ENCODE results near the gene PCYOX1L. TPM values are rescaled to one million over a fixed set of nuclear protein-coding genes. Genes with fewer than 3 reads are reported as not detected.

PCYOX1L gene
- total RNA-seq, 4 donors from 2014 or later: 2.1 to 4.6 (median 3.1) TPM

DNA sequence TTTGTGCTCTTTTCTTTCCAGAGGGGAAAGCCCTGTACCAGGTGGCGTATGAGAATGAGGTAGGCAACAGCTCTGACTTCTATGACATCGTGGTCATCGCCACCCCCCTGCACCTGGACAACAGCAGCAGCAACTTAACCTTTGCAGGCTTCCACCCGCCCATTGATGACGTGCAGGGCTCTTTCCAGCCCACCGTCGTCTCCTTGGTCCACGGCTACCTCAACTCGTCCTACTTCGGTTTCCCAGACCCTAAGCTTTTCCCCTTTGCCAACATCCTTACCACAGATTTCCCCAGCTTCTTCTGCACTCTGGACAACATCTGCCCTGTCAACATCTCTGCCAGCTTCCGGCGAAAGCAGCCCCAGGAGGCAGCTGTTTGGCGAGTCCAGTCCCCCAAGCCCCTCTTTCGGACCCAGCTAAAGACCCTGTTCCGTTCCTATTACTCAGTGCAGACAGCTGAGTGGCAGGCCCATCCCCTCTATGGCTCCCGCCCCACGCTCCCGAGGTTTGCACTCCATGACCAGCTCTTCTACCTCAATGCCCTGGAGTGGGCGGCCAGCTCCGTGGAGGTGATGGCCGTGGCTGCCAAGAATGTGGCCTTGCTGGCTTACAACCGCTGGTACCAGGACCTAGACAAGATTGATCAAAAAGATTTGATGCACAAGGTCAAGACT is 10.3 kb downstream of the PCYOX1L start:
- WGBS, 2 donors: 90% methylated on average over 18 to 21 of the region's 22 CpGs
- Histone ChIP-seq H3K4me1 (peaks cover 6 to 40% (median 7%) of the 10 kb centered on the region in 3 donors), H3K4me3 (no peak overlapping the region), H3K27me3 (no peaks in the 10 kb centered on the region), H3K27ac (peak overlapping the region in 2 of 4 donors; percentile 26 to 41), H3K9me3 (no peaks in the 10 kb centered on the region), H3K36me3 (no peaks in the 10 kb centered on the region)
- no peak for DNase-seq
- TF ChIP-seq, protein P1, sequence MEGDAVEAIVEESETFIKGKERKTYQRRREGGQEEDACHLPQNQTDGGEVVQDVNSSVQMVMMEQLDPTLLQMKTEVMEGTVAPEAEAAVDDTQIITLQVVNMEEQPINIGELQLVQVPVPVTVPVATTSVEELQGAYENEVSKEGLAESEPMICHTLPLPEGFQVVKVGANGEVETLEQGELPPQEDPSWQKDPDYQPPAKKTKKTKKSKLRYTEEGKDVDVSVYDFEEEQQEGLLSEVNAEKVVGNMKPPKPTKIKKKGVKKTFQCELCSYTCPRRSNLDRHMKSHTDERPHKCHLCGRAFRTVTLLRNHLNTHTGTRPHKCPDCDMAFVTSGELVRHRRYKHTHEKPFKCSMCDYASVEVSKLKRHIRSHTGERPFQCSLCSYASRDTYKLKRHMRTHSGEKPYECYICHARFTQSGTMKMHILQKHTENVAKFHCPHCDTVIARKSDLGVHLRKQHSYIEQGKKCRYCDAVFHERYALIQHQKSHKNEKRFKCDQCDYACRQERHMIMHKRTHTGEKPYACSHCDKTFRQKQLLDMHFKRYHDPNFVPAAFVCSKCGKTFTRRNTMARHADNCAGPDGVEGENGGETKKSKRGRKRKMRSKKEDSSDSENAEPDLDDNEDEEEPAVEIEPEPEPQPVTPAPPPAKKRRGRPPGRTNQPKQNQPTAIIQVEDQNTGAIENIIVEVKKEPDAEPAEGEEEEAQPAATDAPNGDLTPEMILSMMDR (IDR thresholded peaks at IDR 0.05): no peak
- no peak for TF ChIP-seq POLR2A (IDR thresholded peaks at IDR 0.05)
- intact Hi-C loops (cut with DNase I): no loop called here

DNA sequence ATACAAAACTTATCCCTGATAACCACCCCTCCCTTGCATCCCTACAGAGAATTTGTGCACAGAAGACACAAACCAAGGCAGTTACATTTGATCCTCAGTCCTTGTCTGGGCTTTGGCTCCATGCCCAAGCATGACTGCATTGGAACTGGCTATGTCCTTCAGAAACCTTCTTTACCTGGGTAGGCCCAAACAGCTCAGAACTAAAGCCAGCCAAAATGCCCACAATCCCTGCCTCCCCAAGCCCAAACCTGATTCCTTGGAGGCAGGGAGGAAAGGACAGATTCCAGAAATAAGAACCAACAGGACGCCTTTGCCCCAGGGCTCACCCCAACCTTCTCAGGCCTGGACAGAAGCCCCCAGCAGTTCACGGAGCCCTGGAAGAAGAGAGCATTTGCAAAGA is 13.0 kb downstream of the PCYOX1L start:
- TF ChIP-seq POLR2A (IDR thresholded peaks at IDR 0.05): no peak
- TF ChIP-seq, protein P1 (IDR thresholded peaks at IDR 0.05): no peak
- Histone ChIP-seq H3K9me3 (no peaks in the 10 kb centered on the region), H3K4me3 (no peak overlapping the region), H3K4me1 (peaks cover 6 to 37% (median 7%) of the 10 kb centered on the region in 3 donors), H3K36me3 (no peaks in the 10 kb centered on the region), H3K27me3 (no peaks in the 10 kb centered on the region), H3K27ac (peak overlapping the region in 3 of 4 donors; percentile 22 to 69 (median 55))
- WGBS, 2 donors: 63% methylated on average over 1 of the region's 2 CpGs; no CpG with 5 or more reads in 1 of the 2 donors
- intact Hi-C loops (cut with DNase I): loop anchor here (10.0 kb wide), 1 partner anchor 194 kb away; no protein-coding TSS in a partner anchor
- DNase-seq: no peak

DNA sequence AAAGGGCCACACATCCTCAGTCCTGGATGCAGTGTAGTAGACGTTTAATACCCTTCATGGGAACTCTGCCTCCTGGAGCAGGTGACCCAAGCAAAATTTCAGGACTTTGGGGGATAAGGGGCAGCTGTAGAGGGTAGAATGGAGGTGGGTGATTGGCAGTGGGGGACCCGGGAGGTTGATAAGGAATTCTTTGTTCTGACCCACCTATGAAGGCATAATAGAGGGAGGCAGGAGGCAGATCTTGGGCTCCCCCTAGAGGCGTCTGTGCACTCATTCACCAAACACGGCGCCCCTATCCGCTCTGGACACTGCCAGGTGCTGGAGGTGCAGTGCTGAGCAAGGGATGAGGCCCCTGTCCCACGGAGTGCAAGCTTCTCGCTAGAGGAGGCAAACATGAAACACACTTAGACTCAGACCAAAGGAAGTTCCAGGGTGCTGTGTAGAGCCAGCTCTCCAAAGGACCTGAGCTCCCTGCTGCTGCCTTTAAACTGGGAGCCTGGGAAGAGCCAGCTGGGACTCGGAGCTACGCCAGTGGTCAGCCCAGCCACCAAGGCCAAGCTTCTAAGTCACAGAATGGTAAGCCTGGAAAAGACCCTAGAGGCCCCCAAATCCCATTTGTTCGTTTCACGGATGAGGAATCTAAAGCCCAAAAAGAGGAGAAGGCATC is 13.6 kb downstream of the PCYOX1L start:
- TF ChIP-seq, protein P1 (IDR thresholded peaks at IDR 0.05): peak; percentile 55 to 82 (median 70)
- no peak for TF ChIP-seq POLR2A (IDR thresholded peaks at IDR 0.05)
- DNase-seq: no peak
- intact Hi-C loops (cut with DNase I): loop anchor here (10.0 kb wide), 1 partner anchor 193 kb away; no protein-coding TSS in a partner anchor
- Histone ChIP-seq H3K27me3 (no peaks in the 10 kb centered on the region), H3K9me3 (no peaks in the 10 kb centered on the region), H3K27ac (peak overlapping the region in 3 of 4 donors; percentile 55 to 69 (median 61)), H3K36me3 (no peaks in the 10 kb centered on the region), H3K4me1 (peaks cover 6 to 33% (median 7%) of the 10 kb centered on the region in 3 donors), H3K4me3 (no peak overlapping the region)
- 34 to 53% methylated on average over 2 to 9 of the region's 12 CpGs for WGBS, 2 donors

DNA sequence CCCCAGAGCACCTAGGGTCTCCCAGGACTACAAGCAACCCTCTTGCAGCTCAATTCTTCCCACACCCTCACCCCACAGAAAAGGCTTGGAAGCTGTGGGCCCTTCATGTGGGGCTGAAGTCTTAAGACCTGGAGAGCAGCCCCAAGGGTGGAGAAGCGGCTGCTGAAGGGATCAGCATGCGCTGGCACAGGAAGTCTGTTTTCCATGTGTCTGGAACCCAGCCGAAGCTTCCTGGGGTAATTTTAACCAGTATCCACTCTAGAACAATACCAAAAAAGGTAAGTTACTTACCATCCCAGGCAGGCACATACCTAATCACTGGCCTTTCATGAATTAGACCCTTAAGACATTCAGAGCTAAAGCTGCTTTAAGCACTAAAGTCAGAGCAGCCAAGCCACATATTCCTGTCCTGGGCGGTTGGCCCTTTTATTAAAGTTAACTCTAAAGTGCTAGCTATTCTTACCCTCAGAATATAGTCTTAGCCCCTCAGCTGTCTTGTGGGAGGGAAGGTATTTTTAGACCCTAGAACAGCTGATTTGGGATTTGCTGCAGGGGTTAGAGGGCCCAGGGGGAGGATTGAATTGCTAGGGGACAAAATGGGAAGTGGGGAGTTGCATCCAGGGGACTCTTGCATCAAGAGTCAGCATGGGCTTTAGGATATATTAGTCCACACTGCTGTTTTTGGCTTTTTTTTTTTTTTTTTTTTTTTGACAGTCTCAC is 14.4 kb downstream of the PCYOX1L start:
- no peak for DNase-seq
- H3K27ac ChIP-seq: peak overlapping the region in 3 of 4 donors; percentile 55 to 69 (median 61)

More for the DNA sequence above, 14.4 kb downstream of the PCYOX1L start:
- WGBS, 2 donors: 63 to 90% methylated on average over 2 of the region's 4 CpGs
- intact Hi-C loops (cut with DNase I): loop anchor here (2.0 to 10.0 kb wide), 2 partner anchors 43 to 193 kb away; no protein-coding TSS in a partner anchor
- no peak overlapping the region for H3K4me3 ChIP-seq
- H3K4me1 ChIP-seq: peaks cover 6 to 29% (median 7%) of the 10 kb centered on the region in 3 donors
- no peak for TF ChIP-seq POLR2A (IDR thresholded peaks at IDR 0.05)
- TF ChIP-seq, protein P1 (IDR thresholded peaks at IDR 0.05): no peak
- no peaks in the 10 kb centered on the region for H3K36me3 ChIP-seq
- H3K9me3 ChIP-seq: no peaks in the 10 kb centered on the region
- no peaks in the 10 kb centered on the region for H3K27me3 ChIP-seq

All from esophagus squamous epithelium (tissue), 5 donors.